CD4-positive, alpha-beta T cell (primary cell): Measurements from ENCODE around the gene PAX3. TPM values are rescaled to one million over a fixed set of nuclear protein-coding genes. Genes with fewer than 3 reads are reported as not detected.
"Not testable (repeated sequence)": the region's sequence is repeated elsewhere in the genome, so short reads cannot be mapped to it uniquely, and the experiment has no call there.

Source experiments
- ATAC-seq: fragments of 200-7000 bp; cut with Tn5 transposase; one replicate; pipeline ENCODE4 v1.10.0; 2022; ENCODE audit warnings: mild to moderate bottlenecking; ENCODE audit not compliant: poor library complexity
- CTCF ChIA-PET: fragments of 350-600 bp; sonication (Branson Sonifier 250); formaldehyde crosslinking; loops from one replicate; lab custom pipeline; 2021; ENCODE audit warnings: antibody characterized with exemption, inconsistent platforms; lab: Charles Lee
- POLR2A ChIA-PET: fragments of 350-600 bp; sonication (Branson Sonifier 250); formaldehyde crosslinking; loops from one replicate; lab custom pipeline; 2021; ENCODE audit warnings: antibody characterized with exemption, inconsistent platforms; lab: Charles Lee
- DNase-seq, 14 experiments: peaks; one replicate each; pipeline ENCODE4 v3.0.0-alpha.2; 2013 to 2020; ENCODE audit warnings: mixed read lengths in 2 of 14
- H3K27ac ChIP-seq, 2 donors: one replicate each; pipeline versions ENCODE4 v1.5.1 to v1.7.0; 2013; ENCODE audit warnings: low read length in 2 of 2, low read depth in 1 of 2, mild to moderate bottlenecking in 1 of 2
- H3K27me3 ChIP-seq, 2 experiments: 1 replicate in 1 of 2; 2 replicates in 1 of 2; pipeline versions ENCODE4 v1.6.1 to v1.7.0; 2013; ENCODE audit warnings: low read length in 2 of 2, control low read depth in 1 of 2, mild to moderate bottlenecking in 1 of 2, moderate library complexity in 1 of 2; ENCODE audit not compliant: insufficient read depth in 2 of 2, control insufficient read depth in 1 of 2
- H3K36me3 ChIP-seq: one replicate; pipeline ENCODE4 v1.6.1; 2013; ENCODE audit warnings: low read length, control low read depth; ENCODE audit not compliant: insufficient read depth
- H3K4me1 ChIP-seq: one replicate; pipeline ENCODE4 v1.6.1; 2013; ENCODE audit warnings: low read length, control low read depth; ENCODE audit not compliant: insufficient read depth
- H3K4me3 ChIP-seq: one replicate; pipeline ENCODE4 v1.5.1; 2013; ENCODE audit warnings: mild to moderate bottlenecking, low read length, moderate library complexity
- H3K9me3 ChIP-seq, 2 experiments: 1 replicate in 1 of 2; 2 replicates in 1 of 2; pipeline versions ENCODE4 v1.6.1 to v1.7.0; 2013; ENCODE audit warnings: low read length in 2 of 2, mild to moderate bottlenecking in 2 of 2, control low read depth in 1 of 2, moderate library complexity in 1 of 2; ENCODE audit not compliant: control insufficient read depth in 1 of 2, insufficient read depth in 1 of 2
- H3K27ac Mint-ChIP-seq: one replicate; pipeline ENCODE4 v1.8.0; 2020; ENCODE audit warnings: mixed read lengths
- H3K27me3 Mint-ChIP-seq: one replicate; pipeline ENCODE4 v1.8.0; 2021; ENCODE audit warnings: mixed read lengths
- H3K36me3 Mint-ChIP-seq: one replicate; pipeline ENCODE4 v1.8.0; 2021; ENCODE audit warnings: low read depth, mixed read lengths
- H3K4me1 Mint-ChIP-seq: one replicate; pipeline ENCODE4 v1.8.0; 2021; ENCODE audit warnings: low read depth, mixed read lengths
- H3K4me3 Mint-ChIP-seq: one replicate; pipeline ENCODE4 v1.8.0; 2020; ENCODE audit warnings: mild to moderate bottlenecking, mixed read lengths
- H3K9me3 Mint-ChIP-seq: one replicate; pipeline ENCODE4 v1.8.0; 2020; ENCODE audit warnings: mixed read lengths
- intact Hi-C, 2 experiments: fragments of 100-400 bp; cut with DNase I in 1 of 2; cut with micrococcal nuclease in 1 of 2; formaldehyde crosslinking; loops; one replicate each; pipeline versions ENCODE4 v1.15.1 to v1.9.0; 2023 to 2025; cut with DNase I, micrococcal nuclease
- total RNA-seq, 174 experiments: library from RNA in 2 of 174; stranded (reverse) in 2 of 174; gene quantifications; one replicate each; pipeline ENCODE4 v1.2.3 and lab custom pipeline; 2021 to 2026
- TF ChIP-seq, protein P1 (sequence below): fragments of 200-600 bp; IDR thresholded peaks from one replicate; pipeline ENCODE4 v1.8.0; 2022; ENCODE audit warnings: antibody characterized with exemption, mild to moderate bottlenecking

The PAX3 gene
- total RNA-seq, 2 experiments from 2014 or later = not detected

GRCh38 chr2:222160125-222160524 is 138.7 kb downstream of the PAX3 start:
- no peak overlapping the region for H3K4me3 ChIP-seq
- Mint-ChIP-seq H3K27me3 (peaks cover 4% of the 10 kb centered on the region), H3K36me3 (no peaks in the 10 kb centered on the region), H3K4me1 (no peaks in the 10 kb centered on the region), H3K27ac (no peak overlapping the region), H3K4me3 (no peak overlapping the region), H3K9me3 (no peaks in the 10 kb centered on the region)
- H3K27ac ChIP-seq = no peak overlapping the region
- peaks cover 0 to 5% of the 10 kb centered on the region in 2 experiments for H3K9me3 ChIP-seq
- ATAC-seq (no peak), DNase-seq (no peak)
- intact Hi-C loops = no loop called here
- CTCF ChIA-PET = interaction anchor here (0.5 kb wide), 1 partner anchor 20 kb away, joined by 4 read pairs; no protein-coding TSS in a partner anchor
- H3K4me1 ChIP-seq = no peaks in the 10 kb centered on the region
- H3K27me3 ChIP-seq = no peaks in the 10 kb centered on the region
- POLR2A ChIA-PET = no interaction called here
- TF ChIP-seq, protein P1, sequence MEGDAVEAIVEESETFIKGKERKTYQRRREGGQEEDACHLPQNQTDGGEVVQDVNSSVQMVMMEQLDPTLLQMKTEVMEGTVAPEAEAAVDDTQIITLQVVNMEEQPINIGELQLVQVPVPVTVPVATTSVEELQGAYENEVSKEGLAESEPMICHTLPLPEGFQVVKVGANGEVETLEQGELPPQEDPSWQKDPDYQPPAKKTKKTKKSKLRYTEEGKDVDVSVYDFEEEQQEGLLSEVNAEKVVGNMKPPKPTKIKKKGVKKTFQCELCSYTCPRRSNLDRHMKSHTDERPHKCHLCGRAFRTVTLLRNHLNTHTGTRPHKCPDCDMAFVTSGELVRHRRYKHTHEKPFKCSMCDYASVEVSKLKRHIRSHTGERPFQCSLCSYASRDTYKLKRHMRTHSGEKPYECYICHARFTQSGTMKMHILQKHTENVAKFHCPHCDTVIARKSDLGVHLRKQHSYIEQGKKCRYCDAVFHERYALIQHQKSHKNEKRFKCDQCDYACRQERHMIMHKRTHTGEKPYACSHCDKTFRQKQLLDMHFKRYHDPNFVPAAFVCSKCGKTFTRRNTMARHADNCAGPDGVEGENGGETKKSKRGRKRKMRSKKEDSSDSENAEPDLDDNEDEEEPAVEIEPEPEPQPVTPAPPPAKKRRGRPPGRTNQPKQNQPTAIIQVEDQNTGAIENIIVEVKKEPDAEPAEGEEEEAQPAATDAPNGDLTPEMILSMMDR = no peak
- H3K36me3 ChIP-seq = no peaks in the 10 kb centered on the region

DNA sequence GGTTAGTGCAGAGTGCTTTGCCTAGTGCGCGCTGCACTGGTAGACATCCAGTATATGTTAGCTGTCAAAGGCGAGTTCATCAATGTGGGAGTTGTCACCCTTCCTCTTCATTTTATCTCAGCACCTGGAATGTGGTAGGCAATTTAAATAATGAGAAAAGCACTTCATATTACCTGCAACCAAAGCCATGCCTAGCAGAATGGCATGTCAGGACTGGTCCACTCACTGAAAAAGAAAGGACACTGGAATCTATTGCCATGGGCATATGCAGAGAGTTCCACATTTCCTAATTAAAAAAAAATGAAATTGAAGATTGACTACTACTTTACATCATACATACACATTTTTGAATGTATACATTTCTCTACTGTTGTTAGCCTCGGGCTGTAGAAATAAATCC is 139.6 kb downstream of the PAX3 start:
- intact Hi-C loops = no loop called here
- ATAC-seq = no peak
- no peaks in the 10 kb centered on the region for H3K4me1 ChIP-seq
- no peak overlapping the region for H3K27ac Mint-ChIP-seq
- no peaks in the 10 kb centered on the region for H3K27me3 ChIP-seq
- H3K36me3 Mint-ChIP-seq = no peaks in the 10 kb centered on the region
- no peak overlapping the region for H3K4me3 Mint-ChIP-seq
- peaks cover 4% of the 10 kb centered on the region for H3K27me3 Mint-ChIP-seq
- H3K4me1 Mint-ChIP-seq = no peaks in the 10 kb centered on the region
- no peak overlapping the region for H3K4me3 ChIP-seq
- DNase-seq = no peak
- CTCF ChIA-PET = no interaction called here
- H3K36me3 ChIP-seq = no peaks in the 10 kb centered on the region
- no peak overlapping the region for H3K27ac ChIP-seq
- POLR2A ChIA-PET = no interaction called here
- H3K9me3 Mint-ChIP-seq = no peaks in the 10 kb centered on the region
- TF ChIP-seq, protein P1 = no peak
- H3K9me3 ChIP-seq = peaks cover 0 to 5% of the 10 kb centered on the region in 2 experiments

- DNase-seq, H3K36me3 Mint-ChIP-seq, H3K27me3 Mint-ChIP-seq, intact Hi-C loops, H3K36me3 ChIP-seq, H3K9me3 ChIP-seq, POLR2A ChIA-PET, H3K4me3 ChIP-seq, H3K9me3 Mint-ChIP-seq, H3K4me1 ChIP-seq, ATAC-seq, CTCF ChIA-PET, H3K4me3 Mint-ChIP-seq, H3K4me1 Mint-ChIP-seq, H3K27me3 ChIP-seq, H3K27ac Mint-ChIP-seq, H3K27ac ChIP-seq: not testable (repeated sequence)
These were observed 143.7 kb downstream of the PAX3 start for GRCh38 chr2:222155003-222155664.

Other genes starting within 250 kb of the PAX3 start
- 1 to 10 TPM; 1.7 TPM for gene SGPP2, start 125.5 kb upstream of the PAX3 start, total RNA-seq